Measurements from ENCODE around the gene COL2A1. TPM values are rescaled to one million over a fixed set of nuclear protein-coding genes. Genes with fewer than 3 reads are reported as not detected.

Gene COL2A1
- total RNA-seq, 2 donors from 2014 or later: not detected

- TF ChIP-seq CTCF (IDR thresholded peaks at IDR 0.05) (no peak), POLR2A (IDR thresholded peaks at IDR 0.05) (no peak)
- H3K36me3 ChIP-seq (replicated peaks in 1 of 2; ENCODE audit: insufficient read depth in 1 of 2, low read depth in 2 of 2): no peaks in the 10 kb centered on the region
- H3K9me3 ChIP-seq: no peaks in the 10 kb centered on the region
- H3K27ac ChIP-seq: no peak overlapping the region
- no peaks in the 10 kb centered on the region for H3K27me3 ChIP-seq
- no peak overlapping the region for H3K4me3 ChIP-seq
- no peak for DNase-seq
- H3K4me1 ChIP-seq: no peaks in the 10 kb centered on the region
- no peak for ATAC-seq
- intact Hi-C loops (cut with DNase I): no loop called here
- 90 to 100% methylated on average over 1 of the region's 1 CpG for WGBS, 2 donors
These were observed 28.3 kb upstream of the COL2A1 start for GRCh38 chr12:48032597-48032996.

DNA sequence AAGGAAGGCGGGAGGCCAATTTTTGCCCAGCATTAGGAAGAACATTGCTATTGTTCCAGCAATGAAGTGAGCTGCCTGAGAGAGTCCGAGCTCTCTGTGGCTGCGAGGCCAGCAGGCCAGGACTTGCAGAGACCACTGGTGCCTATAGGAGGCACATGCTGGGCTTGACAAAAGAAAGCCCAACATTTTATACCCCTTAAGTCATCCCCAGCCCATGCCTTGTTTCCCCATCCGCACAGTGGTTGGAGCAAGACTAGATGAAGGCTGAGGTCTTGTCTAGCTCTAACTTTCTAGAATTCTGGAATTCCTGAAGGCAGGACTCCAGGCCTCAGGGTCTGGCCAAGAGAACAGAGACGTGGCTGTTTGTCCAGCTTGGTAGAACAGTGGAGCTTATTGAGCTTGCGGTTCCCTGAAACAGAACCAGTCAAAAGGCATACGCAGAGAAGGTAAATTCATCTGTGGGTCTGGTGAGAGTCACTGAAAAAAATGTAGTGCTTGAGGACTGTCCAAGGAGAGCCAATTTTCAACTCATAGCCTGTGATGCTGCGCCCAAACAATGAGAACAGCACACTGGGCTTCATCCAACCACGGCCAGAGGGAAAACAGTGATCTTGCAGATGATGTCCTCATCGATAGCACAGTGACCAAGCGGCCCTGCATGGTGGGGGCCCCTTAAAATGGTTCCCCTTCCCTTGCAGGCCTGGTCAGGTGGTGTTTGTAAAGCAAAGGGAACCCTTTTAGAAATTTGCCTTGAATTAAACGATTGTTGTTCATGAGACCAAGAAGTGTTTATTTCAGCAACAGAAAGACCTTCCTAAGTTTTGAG is 27.1 kb upstream of the COL2A1 start:
- TF ChIP-seq CTCF (IDR thresholded peaks at IDR 0.05) (no peak), POLR2A (IDR thresholded peaks at IDR 0.05) (no peak)
- no peaks in the 10 kb centered on the region for H3K36me3 ChIP-seq (replicated peaks in 1 of 2; ENCODE audit: insufficient read depth in 1 of 2, low read depth in 2 of 2)
- no peak for ATAC-seq
- H3K27me3 ChIP-seq: no peaks in the 10 kb centered on the region
- intact Hi-C loops (cut with DNase I): no loop called here
- no peak overlapping the region for H3K27ac ChIP-seq
- no peak for DNase-seq
- H3K4me3 ChIP-seq: no peak overlapping the region
- no peaks in the 10 kb centered on the region for H3K4me1 ChIP-seq
- H3K9me3 ChIP-seq: no peaks in the 10 kb centered on the region
- 78 to 86% methylated on average over 12 of the region's 12 CpGs for WGBS, 2 donors

DNA sequence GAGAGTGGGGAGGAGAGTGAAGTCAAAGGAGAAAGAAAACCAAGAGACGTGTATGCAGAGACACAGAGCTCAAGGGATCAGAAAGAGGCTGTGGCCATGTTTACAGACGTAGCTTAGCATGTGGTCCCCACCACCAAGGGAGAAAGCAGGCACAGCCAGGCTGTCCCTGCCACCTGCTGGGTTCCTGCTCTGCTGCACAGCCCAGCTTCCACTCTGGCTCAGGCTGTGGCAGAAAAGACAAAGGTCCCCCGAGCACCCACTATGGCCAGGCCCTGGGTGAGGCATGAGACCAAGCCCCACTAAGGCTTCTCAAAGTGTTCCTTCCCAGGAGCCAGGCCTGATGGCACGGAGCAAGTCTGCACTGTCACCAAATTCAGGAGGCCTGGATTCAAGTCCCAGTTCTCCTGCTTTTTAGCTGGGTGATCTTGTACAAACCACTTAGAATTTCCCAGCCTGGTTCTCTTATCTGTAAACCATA is 25.9 kb upstream of the COL2A1 start:
- Histone ChIP-seq H3K4me1 (no peaks in the 10 kb centered on the region), H3K27me3 (no peaks in the 10 kb centered on the region), H3K9me3 (no peaks in the 10 kb centered on the region), H3K27ac (no peak overlapping the region), H3K36me3 (replicated peaks in 1 of 2; ENCODE audit: insufficient read depth in 1 of 2, low read depth in 2 of 2) (no peaks in the 10 kb centered on the region), H3K4me3 (no peak overlapping the region)
- no peak for ATAC-seq
- WGBS, 2 donors: 58 to 77% methylated on average over 2 to 4 of the region's 4 CpGs
- no peak for TF ChIP-seq CTCF (IDR thresholded peaks at IDR 0.05)
- TF ChIP-seq POLR2A (IDR thresholded peaks at IDR 0.05): no peak
- no peak for DNase-seq
- intact Hi-C loops (cut with DNase I): no loop called here

- DNase-seq: no peak
- 44 to 63% methylated on average over 4 to 8 of the region's 8 CpGs for WGBS, 2 donors
- no peak for ATAC-seq
- Histone ChIP-seq H3K27ac (no peak overlapping the region), H3K9me3 (no peaks in the 10 kb centered on the region), H3K36me3 (replicated peaks in 1 of 2; ENCODE audit: insufficient read depth in 1 of 2, low read depth in 2 of 2) (no peaks in the 10 kb centered on the region), H3K27me3 (no peaks in the 10 kb centered on the region), H3K4me3 (no peak overlapping the region), H3K4me1 (no peaks in the 10 kb centered on the region)
- TF ChIP-seq POLR2A (IDR thresholded peaks at IDR 0.05) (no peak), CTCF (IDR thresholded peaks at IDR 0.05) (no peak)
- intact Hi-C loops (cut with DNase I): no loop called here
These were observed 25.4 kb upstream of the COL2A1 start for GRCh38 chr12:48029491-48030172.
